Body of pancreas (tissue), 4 donors: ENCODE data around the gene TANC1.

Experiments
- CTCF ChIP-seq, 7 experiments: fragments of 450-650 bp in 4 of 7; fragments of 200-600 bp in 3 of 7; sonication (generic) in 3 of 7; IDR thresholded peaks; one replicate each; pipeline ENCODE4 v1.5.1; 2016 to 2019; ENCODE audit warnings: antibody characterized with exemption in 7 of 7
- POLR2A ChIP-seq, 3 donors: fragments of 450-650 bp; IDR thresholded peaks; one replicate each; pipeline ENCODE4 v1.6.1; 2016; ENCODE audit warnings: antibody characterized with exemption in 3 of 3, mild to moderate bottlenecking in 2 of 3

GRCh38 chr2:158979772-158980171 is 11.3 kb downstream of the TANC1 start:
- TF ChIP-seq CTCF (IDR thresholded peaks at IDR 0.05) (no peak), POLR2A (IDR thresholded peaks at IDR 0.05) (no peak)
